Stimulated activated CD4-positive, alpha-beta T cell treated with anti-CD3 and anti-CD28 coated beads, Interleukin-12 subunit alpha, Interleukin-12 subunit beta, amount 100 ng/mL, for 24 hours (primary cell): Measurements from ENCODE around the gene CAPN11.

Experiments used
- DNase-seq, 2 experiments: peaks; one replicate each; pipeline ENCODE4 v3.0.0-alpha.2; 2020; ENCODE audit warnings: low read depth in 2 of 2

The CAPN11 gene

GRCh38 chr6:44214307-44214706 is 55.7 kb downstream of the CAPN11 start:
- DNase-seq, result no peak

GRCh38 chr6:44216677-44217331 is 58.2 kb downstream of the CAPN11 start, which contains the start of gene MYMX:
Gene MYMX (plus strand): TSS chr6:44216926. CDS start chr6:44217472, 546 bp downstream.
- no peak for DNase-seq

GRCh38 chr6:44217332-44218143 is 58.9 kb downstream of the CAPN11 start:
- DNase-seq, result no peak

- no peak for DNase-seq
These were observed 60.6 kb downstream of the CAPN11 start for GRCh38 chr6:44219053-44219814.

GRCh38 chr6:44219815-44220784 is 61.5 kb downstream of the CAPN11 start:
- no peak for DNase-seq

- no peak for DNase-seq
These were observed 62.3 kb downstream of the CAPN11 start for GRCh38 chr6:44220913-44221290.

- peak; percentile 31 to 71 for DNase-seq
These were observed 62.8 kb downstream of the CAPN11 start for GRCh38 chr6:44221291-44221960.

GRCh38 chr6:44221961-44222335 is 63.3 kb downstream of the CAPN11 start:
- DNase-seq, result no peak

- DNase-seq, result no peak
These were observed 64.1 kb downstream of the CAPN11 start for GRCh38 chr6:44222486-44223318.

GRCh38 chr6:44223319-44224028 is 64.9 kb downstream of the CAPN11 start, which contains the start of gene SLC29A1:
Gene SLC29A1 (plus strand): TSS chr6:44223595. CDS start chr6:44227314, 3,719 bp downstream.
- DNase-seq, result peak; percentile 69 to 84

- no peak for DNase-seq
These were observed 65.7 kb downstream of the CAPN11 start for GRCh38 chr6:44224029-44224964.

GRCh38 chr6:44224965-44225305 is 66.3 kb downstream of the CAPN11 start:
- no peak for DNase-seq

- DNase-seq, result no peak
These were observed 67.1 kb downstream of the CAPN11 start for GRCh38 chr6:44225579-44226325.

- no peak for DNase-seq
These were observed 67.9 kb downstream of the CAPN11 start for GRCh38 chr6:44226368-44227147.

GRCh38 chr6:44227148-44227793 is 68.7 kb downstream of the CAPN11 start:
- DNase-seq, result no peak

- no peak for DNase-seq
These were observed 69.4 kb downstream of the CAPN11 start for GRCh38 chr6:44228031-44228430.
